Adrenal gland (tissue), 5 donors: Measurements from ENCODE around the gene ZFHX2.
"Not testable (repeated sequence)": the region's sequence is repeated elsewhere in the genome, so short reads cannot be mapped to it uniquely, and the experiment has no call there.

Experiments used
- POLR2A ChIP-seq, 2 donors: fragments of 450-650 bp; IDR thresholded peaks; one replicate each; pipeline ENCODE4 v1.6.1; 2017; ENCODE audit warnings: antibody characterized with exemption in 2 of 2, mild to moderate bottlenecking in 2 of 2, moderate library complexity in 1 of 2
- TF ChIP-seq, protein P1 (sequence below), 6 experiments: fragments of 450-650 bp in 4 of 6; fragments of 200-600 bp in 2 of 6; sonication (generic) in 1 of 6; IDR thresholded peaks; 1 replicate in 5 of 6; 2 replicates in 1 of 6; pipeline versions ENCODE4 v1.5.1 to v1.8.0; 2016 to 2021; ENCODE audit warnings: antibody characterized with exemption in 6 of 6, mild to moderate bottlenecking in 2 of 6, moderate library complexity in 1 of 6
- donor health status: DM: no; HTN: no; CAD: no.

- TF ChIP-seq POLR2A (IDR thresholded peaks at IDR 0.05) = not testable (repeated sequence)
- TF ChIP-seq, protein P1, sequence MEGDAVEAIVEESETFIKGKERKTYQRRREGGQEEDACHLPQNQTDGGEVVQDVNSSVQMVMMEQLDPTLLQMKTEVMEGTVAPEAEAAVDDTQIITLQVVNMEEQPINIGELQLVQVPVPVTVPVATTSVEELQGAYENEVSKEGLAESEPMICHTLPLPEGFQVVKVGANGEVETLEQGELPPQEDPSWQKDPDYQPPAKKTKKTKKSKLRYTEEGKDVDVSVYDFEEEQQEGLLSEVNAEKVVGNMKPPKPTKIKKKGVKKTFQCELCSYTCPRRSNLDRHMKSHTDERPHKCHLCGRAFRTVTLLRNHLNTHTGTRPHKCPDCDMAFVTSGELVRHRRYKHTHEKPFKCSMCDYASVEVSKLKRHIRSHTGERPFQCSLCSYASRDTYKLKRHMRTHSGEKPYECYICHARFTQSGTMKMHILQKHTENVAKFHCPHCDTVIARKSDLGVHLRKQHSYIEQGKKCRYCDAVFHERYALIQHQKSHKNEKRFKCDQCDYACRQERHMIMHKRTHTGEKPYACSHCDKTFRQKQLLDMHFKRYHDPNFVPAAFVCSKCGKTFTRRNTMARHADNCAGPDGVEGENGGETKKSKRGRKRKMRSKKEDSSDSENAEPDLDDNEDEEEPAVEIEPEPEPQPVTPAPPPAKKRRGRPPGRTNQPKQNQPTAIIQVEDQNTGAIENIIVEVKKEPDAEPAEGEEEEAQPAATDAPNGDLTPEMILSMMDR (IDR thresholded peaks at IDR 0.05) = not testable (repeated sequence)
These were observed 32.4 kb upstream of the ZFHX2 start for GRCh38 chr14:23583761-23584526.
